GM21717 (cell line): Measurements from ENCODE around the gene TACC2.

Source experiments
- ATAC-seq: cut with Tn5 transposase; IDR thresholded peaks from one replicate; pipeline ENCODE4 v1.9.1; 2021; ENCODE audit warnings: mild to moderate bottlenecking, moderate library complexity; ENCODE audit not compliant: unreplicated experiment

The TACC2 gene

GRCh38 chr10:122303271-122304053, 314.5 kb downstream of the TACC2 start:
- ATAC-seq: no peak
